NCI-H1930 (cell line): ENCODE measurements around the gene ADRA2B.
"Not testable (repeated sequence)": the region's sequence is repeated elsewhere in the genome, so short reads cannot be mapped to it uniquely, and the experiment has no call there.

Experiments
- DNase-seq, 2 experiments: peaks; one replicate each; lab custom pipeline; 2025; lab: John Stamatoyannopoulos, UW

ADRA2B gene

DNA sequence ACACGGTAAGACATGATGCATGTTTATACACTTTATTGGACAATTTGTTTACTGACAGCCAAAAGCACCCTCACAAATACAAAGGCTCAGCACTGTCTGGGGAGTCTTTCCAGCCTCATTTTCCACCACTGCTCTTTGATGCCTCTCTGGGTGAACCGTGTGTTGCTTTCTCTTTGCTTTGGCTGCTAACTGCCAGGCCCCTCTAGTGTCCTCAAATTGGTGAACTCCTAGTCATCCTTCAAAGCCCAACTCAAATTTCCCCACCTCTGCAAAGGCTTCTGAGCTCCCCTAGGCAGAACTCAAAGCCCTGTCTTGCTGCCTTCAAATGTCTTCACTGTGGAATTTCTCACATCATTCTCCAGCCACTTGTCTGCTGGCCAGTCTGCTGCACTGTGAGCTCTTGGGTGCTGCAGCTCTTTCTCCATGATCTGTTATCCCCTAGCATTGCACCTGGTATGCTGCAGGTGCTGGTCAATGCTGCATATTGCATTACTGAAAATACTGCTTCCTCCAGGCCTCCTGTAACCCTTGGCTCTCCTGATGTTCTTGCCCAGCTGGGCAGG is 49.2 kb downstream of the ADRA2B start:
- DNase-seq: not testable (repeated sequence)

GRCh38 chr2:96066511-96066910 is 49.9 kb downstream of the ADRA2B start:
- not testable (repeated sequence) for DNase-seq

- DNase-seq: not testable (repeated sequence)
Observed at GRCh38 chr2:96065954-96066353, 50.4 kb downstream of the ADRA2B start.

DNA sequence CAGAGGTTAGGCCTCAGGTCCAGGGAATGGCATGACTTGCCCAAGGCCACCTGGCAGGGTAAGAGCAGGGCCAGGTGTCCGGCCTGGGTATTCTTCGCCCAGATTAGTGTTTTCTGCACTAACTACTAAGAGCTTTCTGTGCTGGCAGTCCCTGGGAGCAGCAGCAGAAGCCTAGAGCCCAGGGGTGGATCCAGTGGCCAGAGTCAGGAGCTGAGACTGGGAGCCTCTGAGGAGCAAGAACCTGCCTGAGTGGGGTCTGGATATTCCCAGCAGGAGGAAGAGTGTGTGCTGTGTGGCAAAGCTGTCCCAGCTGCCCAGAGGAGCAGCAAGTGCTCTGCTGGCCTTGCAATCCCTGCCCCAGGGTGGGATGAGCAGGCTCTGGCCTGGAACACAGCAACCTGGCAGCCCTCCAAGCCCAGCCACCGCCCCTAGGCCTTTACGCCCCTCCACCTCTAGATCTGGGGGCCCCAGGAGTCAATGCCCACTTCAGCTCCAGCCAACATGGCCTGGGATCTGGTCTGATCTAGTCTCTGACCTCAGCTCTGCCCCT is 50.9 kb downstream of the ADRA2B start:
- DNase-seq: no peak

DNA sequence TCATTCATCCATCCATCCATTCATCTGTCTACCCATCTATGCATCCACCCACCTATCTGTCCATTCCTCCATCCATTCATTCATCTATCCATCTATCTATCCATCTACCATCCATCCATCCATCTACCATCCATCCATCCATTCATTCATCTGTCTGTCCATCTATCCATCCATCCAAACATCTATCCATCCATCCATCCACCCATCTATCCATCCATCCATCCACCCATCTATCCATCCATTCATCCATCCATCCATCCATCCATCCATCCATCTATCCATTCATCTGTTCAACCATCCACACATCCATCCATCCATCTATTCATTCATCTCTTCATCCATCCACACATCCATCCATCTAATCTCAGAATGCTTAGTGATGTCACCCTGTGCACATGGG is 51.6 kb downstream of the ADRA2B start:
- DNase-seq: not testable (repeated sequence)

GRCh38 chr2:96064047-96064675 is 52.2 kb downstream of the ADRA2B start:
- DNase-seq: not testable (repeated sequence)

- not testable (repeated sequence) for DNase-seq
Observed at GRCh38 chr2:96063116-96063899, 53.1 kb downstream of the ADRA2B start.
